ENCODE measurements around the gene OSTC. TPM values are rescaled to one million over a fixed set of nuclear protein-coding genes. Genes with fewer than 3 reads are reported as not detected.
"Not testable (repeated sequence)": the region's sequence is repeated elsewhere in the genome, so short reads cannot be mapped to it uniquely, and the experiment has no call there.

Gene OSTC
- total RNA-seq, 1 donor: 451 TPM

GRCh38 chr4:108709234-108709633 is 58.8 kb downstream of the OSTC start:
- TF ChIP-seq CTCF (IDR thresholded peaks at IDR 0.05; ENCODE audit: insufficient read depth, low read depth, low read length): no peak
- H3K4me3 ChIP-seq (ENCODE audit: low read depth, low read length): no peak overlapping the region
- no peak for DNase-seq (ENCODE audit: low read depth)

GRCh38 chr4:108709722-108710121 is 59.3 kb downstream of the OSTC start:
- no peak for DNase-seq (ENCODE audit: low read depth)
- H3K4me3 ChIP-seq (ENCODE audit: low read depth, low read length): no peak overlapping the region
- no peak for TF ChIP-seq CTCF (IDR thresholded peaks at IDR 0.05; ENCODE audit: insufficient read depth, low read depth, low read length)

GRCh38 chr4:108710578-108710977 is 60.2 kb downstream of the OSTC start:
- H3K4me3 ChIP-seq (ENCODE audit: low read depth, low read length); DNase-seq (ENCODE audit: low read depth): not testable (repeated sequence)

GRCh38 chr4:108714880-108715279 is 64.5 kb downstream of the OSTC start:
- no peak for TF ChIP-seq CTCF (IDR thresholded peaks at IDR 0.05; ENCODE audit: insufficient read depth, low read depth, low read length)
- H3K4me3 ChIP-seq (ENCODE audit: low read depth, low read length): no peak overlapping the region
- DNase-seq (ENCODE audit: low read depth): no peak

- no peak for TF ChIP-seq CTCF (IDR thresholded peaks at IDR 0.05; ENCODE audit: insufficient read depth, low read depth, low read length)
- H3K4me3 ChIP-seq (ENCODE audit: low read depth, low read length): no peak overlapping the region
- DNase-seq (ENCODE audit: low read depth): no peak
These were observed 65.9 kb downstream of the OSTC start for GRCh38 chr4:108716340-108716739.

- H3K4me3 ChIP-seq (ENCODE audit: low read depth, low read length): no peak overlapping the region
- no peak for DNase-seq (ENCODE audit: low read depth)
- TF ChIP-seq CTCF (IDR thresholded peaks at IDR 0.05; ENCODE audit: insufficient read depth, low read depth, low read length): no peak
These were observed 67.0 kb downstream of the OSTC start for GRCh38 chr4:108717386-108717785.

Small RNAs within 50 kb of the gene (small RNA-seq; reads per million reads assigned to genes)
- gene RNU6-431P: not detected

Other genes starting within 250 kb of the OSTC start
- gene RPL34, start 30.0 kb upstream of the OSTC start, total RNA-seq: 449 and 536 TPM in 2 replicates
- not detected in 2 replicates for gene ETNPPL, start 112.5 kb downstream of the OSTC start, total RNA-seq